ENCODE measurements around the gene TPM4. TPM values are rescaled to one million over a fixed set of nuclear protein-coding genes. Genes with fewer than 3 reads are reported as not detected.

Gene TPM4
- total RNA-seq, 1 donor from 2014 or later: 535 TPM

DNA sequence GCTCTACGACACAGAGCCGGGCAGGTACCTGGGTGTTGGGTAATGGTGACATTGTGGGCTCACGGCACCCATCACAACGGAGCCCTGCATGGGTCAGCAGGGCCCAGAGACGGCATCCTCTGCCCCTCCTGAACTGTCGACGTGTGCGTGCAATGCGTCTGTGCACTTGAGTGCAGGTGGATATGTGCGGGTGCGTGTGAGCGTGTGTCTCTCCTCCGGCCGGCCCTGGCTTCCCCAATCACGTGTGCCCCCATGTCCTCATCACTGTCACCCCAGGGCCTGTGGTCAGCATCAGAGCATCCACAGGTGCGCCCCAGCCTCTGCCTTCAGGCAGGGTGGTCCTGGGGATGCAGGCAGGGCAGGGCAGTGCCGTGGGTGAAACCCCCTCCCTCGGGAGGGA is 37.2 kb upstream of the TPM4 start:
- Histone ChIP-seq H3K9me3 (ENCODE audit: low read depth) (no peaks in the 10 kb centered on the region), H3K4me1 (no peaks in the 10 kb centered on the region), H3K9ac (no peak overlapping the region), H3K27me3 (peaks cover 14% of the 10 kb centered on the region), H3K79me2 (ENCODE audit: low read depth) (no peaks in the 10 kb centered on the region), H3K27ac (no peak overlapping the region), H3F3A (ENCODE audit: low read depth) (no peaks in the 10 kb centered on the region), H3K4me3 (no peak overlapping the region), H3K36me3 (no peaks in the 10 kb centered on the region), H2AFZ (replicated peaks) (no peak overlapping the region), H3K4me2 (no peak overlapping the region), H4K20me1 (ENCODE audit: low read depth) (no peaks in the 10 kb centered on the region)
- Mint-ChIP-seq H3K4me1 (peaks cover 2% of the 10 kb centered on the region), H3K27me3 (ENCODE audit: insufficient read depth, low read depth) (peaks cover 17% of the 10 kb centered on the region), H3K9me3 (peaks cover 2% of the 10 kb centered on the region), H3K36me3 (no peaks in the 10 kb centered on the region), H3K4me3 (no peak overlapping the region), H3K27ac (no peak overlapping the region)
- DNase-seq (ENCODE audit: low spot score): no peak
- no peak for TF ChIP-seq EZH2phosphoT487 (IDR thresholded peaks at IDR 0.05)
- TF ChIP-seq EZH2 (IDR thresholded peaks at IDR 0.05): no peak
- TF ChIP-seq CTCF (IDR thresholded peaks at IDR 0.05): no peak

DNA sequence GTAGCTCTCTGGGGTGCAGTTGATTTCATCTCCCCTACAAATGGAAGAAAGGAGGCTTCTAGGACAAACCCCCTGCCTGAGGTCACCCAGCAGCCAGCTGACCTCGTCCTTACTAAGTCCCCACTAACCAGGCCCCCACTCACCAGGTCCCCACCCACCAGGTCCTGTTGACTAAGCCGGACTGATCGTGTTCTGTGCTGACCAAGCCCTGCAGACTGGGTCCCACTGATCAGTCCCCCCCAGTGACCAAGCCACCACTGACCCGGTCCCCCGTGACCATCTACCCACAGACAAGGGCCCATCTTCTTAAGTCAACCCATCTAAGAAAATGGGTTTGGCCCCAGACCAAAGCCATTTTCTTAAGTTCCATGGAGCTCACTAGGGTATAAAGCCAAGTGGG is 36.8 kb upstream of the TPM4 start:
- H3K27ac ChIP-seq: no peak overlapping the region
- no peak overlapping the region for H2AFZ ChIP-seq (replicated peaks)
- H3K4me3 ChIP-seq: no peak overlapping the region
- DNase-seq (ENCODE audit: low spot score): no peak
- H3K4me1 ChIP-seq: no peaks in the 10 kb centered on the region
- no peaks in the 10 kb centered on the region for H4K20me1 ChIP-seq (ENCODE audit: low read depth)
- peaks cover 14% of the 10 kb centered on the region for H3K27me3 ChIP-seq
- no peak overlapping the region for H3K4me3 Mint-ChIP-seq
- no peaks in the 10 kb centered on the region for H3K36me3 Mint-ChIP-seq
- H3K4me2 ChIP-seq: no peak overlapping the region
- no peak overlapping the region for H3K9ac ChIP-seq
- no peaks in the 10 kb centered on the region for H3K36me3 ChIP-seq
- H3K27me3 Mint-ChIP-seq (ENCODE audit: insufficient read depth, low read depth): peaks cover 19% of the 10 kb centered on the region
- no peak for TF ChIP-seq EZH2phosphoT487 (IDR thresholded peaks at IDR 0.05)
- TF ChIP-seq CTCF (IDR thresholded peaks at IDR 0.05): no peak
- TF ChIP-seq EZH2 (IDR thresholded peaks at IDR 0.05): no peak
- H3K79me2 ChIP-seq (ENCODE audit: low read depth): no peaks in the 10 kb centered on the region
- H3K9me3 Mint-ChIP-seq: peaks cover 2% of the 10 kb centered on the region
- H3K9me3 ChIP-seq (ENCODE audit: low read depth): no peaks in the 10 kb centered on the region
- no peaks in the 10 kb centered on the region for H3F3A ChIP-seq (ENCODE audit: low read depth)
- H3K4me1 Mint-ChIP-seq: peaks cover 2% of the 10 kb centered on the region
- no peak overlapping the region for H3K27ac Mint-ChIP-seq

GRCh38 chr19:16040642-16041041 is 35.7 kb upstream of the TPM4 start:
- Histone ChIP-seq H3K9ac (no peak overlapping the region), H3K4me3 (no peak overlapping the region), H3K27ac (no peak overlapping the region), H3K79me2 (ENCODE audit: low read depth) (no peaks in the 10 kb centered on the region), H3K27me3 (peaks cover 14% of the 10 kb centered on the region), H3F3A (ENCODE audit: low read depth) (no peaks in the 10 kb centered on the region), H3K4me2 (no peak overlapping the region), H4K20me1 (ENCODE audit: low read depth) (no peaks in the 10 kb centered on the region), H2AFZ (replicated peaks) (no peak overlapping the region), H3K9me3 (ENCODE audit: low read depth) (no peaks in the 10 kb centered on the region), H3K4me1 (no peaks in the 10 kb centered on the region), H3K36me3 (no peaks in the 10 kb centered on the region)
- Mint-ChIP-seq H3K27ac (no peak overlapping the region), H3K27me3 (ENCODE audit: insufficient read depth, low read depth) (peaks cover 19% of the 10 kb centered on the region), H3K4me1 (peaks cover 2% of the 10 kb centered on the region), H3K36me3 (no peaks in the 10 kb centered on the region), H3K4me3 (no peak overlapping the region), H3K9me3 (no peaks in the 10 kb centered on the region)
- DNase-seq (ENCODE audit: low spot score): no peak
- TF ChIP-seq CTCF (IDR thresholded peaks at IDR 0.05) (no peak), EZH2phosphoT487 (IDR thresholded peaks at IDR 0.05) (no peak), EZH2 (IDR thresholded peaks at IDR 0.05) (no peak)
